ENCODE data around the gene MYO16.
A peak's percentile ranks its signal among the peaks of the same experiment; 100 is the strongest.

Gene MYO16

DNA sequence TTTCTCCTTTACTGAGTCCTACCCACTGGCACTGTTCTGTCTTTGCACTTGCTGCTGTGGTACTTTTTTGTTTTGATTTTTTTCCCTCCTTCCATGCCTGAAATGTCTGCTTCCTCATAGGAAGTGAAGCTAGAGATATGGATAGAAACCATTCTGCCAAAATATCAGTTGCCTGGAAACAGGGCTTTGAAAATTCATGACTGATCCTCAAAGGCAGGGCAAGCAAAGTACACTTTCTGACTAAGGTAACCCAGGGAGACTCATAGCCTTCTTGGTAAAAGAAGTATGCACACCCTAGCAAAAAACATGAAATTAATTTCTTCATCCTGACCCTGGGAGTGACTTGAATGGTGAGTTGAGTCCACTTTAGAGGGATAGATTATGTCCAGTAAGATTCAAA, 329.8 kb downstream of the MYO16 start:
- H3K27ac ChIP-seq, result no peak overlapping the region

DNA sequence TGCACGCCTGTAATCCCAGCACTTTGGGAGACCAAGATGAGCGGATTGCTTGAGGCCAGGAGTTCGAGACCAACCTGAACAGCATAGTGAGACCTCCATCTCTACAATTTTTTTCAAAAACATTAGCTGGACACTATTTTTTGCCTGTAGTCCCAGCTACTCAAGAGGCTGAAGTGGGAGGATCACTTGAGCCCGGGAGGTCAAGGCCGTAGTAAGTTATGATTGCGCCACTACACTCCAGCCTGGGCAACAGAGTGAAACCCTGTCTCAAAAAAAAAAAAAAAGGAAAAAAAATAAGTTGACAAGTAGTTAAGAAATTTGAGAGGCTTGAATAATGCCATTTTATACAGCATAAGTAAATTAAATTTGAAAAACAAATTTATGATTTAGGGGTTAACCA, 330.6 kb downstream of the MYO16 start:
- TF ChIP-seq ZFX (IDR thresholded peaks at IDR 0.05; ENCODE audit: borderline replicate concordance), result no peak
- TF ChIP-seq, protein P1, sequence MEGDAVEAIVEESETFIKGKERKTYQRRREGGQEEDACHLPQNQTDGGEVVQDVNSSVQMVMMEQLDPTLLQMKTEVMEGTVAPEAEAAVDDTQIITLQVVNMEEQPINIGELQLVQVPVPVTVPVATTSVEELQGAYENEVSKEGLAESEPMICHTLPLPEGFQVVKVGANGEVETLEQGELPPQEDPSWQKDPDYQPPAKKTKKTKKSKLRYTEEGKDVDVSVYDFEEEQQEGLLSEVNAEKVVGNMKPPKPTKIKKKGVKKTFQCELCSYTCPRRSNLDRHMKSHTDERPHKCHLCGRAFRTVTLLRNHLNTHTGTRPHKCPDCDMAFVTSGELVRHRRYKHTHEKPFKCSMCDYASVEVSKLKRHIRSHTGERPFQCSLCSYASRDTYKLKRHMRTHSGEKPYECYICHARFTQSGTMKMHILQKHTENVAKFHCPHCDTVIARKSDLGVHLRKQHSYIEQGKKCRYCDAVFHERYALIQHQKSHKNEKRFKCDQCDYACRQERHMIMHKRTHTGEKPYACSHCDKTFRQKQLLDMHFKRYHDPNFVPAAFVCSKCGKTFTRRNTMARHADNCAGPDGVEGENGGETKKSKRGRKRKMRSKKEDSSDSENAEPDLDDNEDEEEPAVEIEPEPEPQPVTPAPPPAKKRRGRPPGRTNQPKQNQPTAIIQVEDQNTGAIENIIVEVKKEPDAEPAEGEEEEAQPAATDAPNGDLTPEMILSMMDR (IDR thresholded peaks at IDR 0.05), result no peak
- no peak overlapping the region for H3K27ac ChIP-seq

More for the DNA sequence above, 329.8 kb downstream of the MYO16 start:
- TF ChIP-seq, protein P1 (IDR thresholded peaks at IDR 0.05), result no peak
- no peak for TF ChIP-seq ZFX (IDR thresholded peaks at IDR 0.05; ENCODE audit: borderline replicate concordance)

DNA sequence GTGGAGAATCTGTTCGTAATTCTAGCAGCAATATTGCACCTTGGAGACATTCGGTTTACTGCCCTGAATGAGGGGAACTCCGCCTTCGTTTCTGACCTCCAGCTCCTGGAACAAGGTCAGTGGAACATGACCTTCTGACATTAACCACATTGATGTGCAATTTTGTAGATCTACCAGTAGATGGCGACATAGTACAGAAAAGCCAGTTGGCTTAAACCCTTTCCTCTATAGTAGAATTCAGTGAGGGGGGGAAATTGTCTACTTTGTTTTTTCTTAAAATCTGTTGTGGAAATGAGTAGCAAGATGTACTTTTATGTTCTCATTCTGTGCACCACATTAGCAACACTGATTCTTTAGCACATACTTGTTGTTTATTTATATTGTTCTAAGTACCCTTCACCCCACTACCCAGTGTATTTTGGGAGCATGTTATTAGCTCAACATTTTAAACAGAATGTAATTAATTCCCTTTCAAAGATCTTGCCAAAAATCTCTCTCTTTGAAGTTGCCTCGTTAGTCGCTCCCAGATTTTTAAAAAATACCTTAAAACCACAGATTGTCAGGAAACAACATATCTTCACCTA, 332.2 kb downstream of the MYO16 start:
- TF ChIP-seq, protein P1 (IDR thresholded peaks at IDR 0.05), result peak; percentile 78
- no peak for TF ChIP-seq ZFX (IDR thresholded peaks at IDR 0.05; ENCODE audit: borderline replicate concordance)
- no peak overlapping the region for H3K27ac ChIP-seq

DNA sequence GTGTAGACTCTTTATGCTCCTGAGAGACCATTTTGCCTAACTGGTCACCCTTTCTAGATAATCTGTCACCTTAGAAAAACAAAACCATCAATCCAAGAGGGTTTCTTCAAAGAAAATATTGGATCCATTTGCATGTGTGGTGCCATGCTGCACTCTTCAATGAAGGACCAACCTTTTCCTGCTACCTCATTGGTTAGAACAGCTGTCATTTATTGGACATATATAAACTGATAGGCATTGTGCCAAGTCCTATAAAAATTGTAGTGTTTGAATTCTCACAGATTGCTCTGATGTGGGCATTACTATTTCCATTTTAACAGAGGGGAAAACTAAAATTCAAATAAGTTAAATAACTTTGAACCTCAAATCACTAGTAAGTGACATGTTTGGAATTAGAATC, 333.2 kb downstream of the MYO16 start:
- TF ChIP-seq, protein P1 (IDR thresholded peaks at IDR 0.05), result no peak
- no peak for TF ChIP-seq ZFX (IDR thresholded peaks at IDR 0.05; ENCODE audit: borderline replicate concordance)
- H3K27ac ChIP-seq, result no peak overlapping the region

DNA sequence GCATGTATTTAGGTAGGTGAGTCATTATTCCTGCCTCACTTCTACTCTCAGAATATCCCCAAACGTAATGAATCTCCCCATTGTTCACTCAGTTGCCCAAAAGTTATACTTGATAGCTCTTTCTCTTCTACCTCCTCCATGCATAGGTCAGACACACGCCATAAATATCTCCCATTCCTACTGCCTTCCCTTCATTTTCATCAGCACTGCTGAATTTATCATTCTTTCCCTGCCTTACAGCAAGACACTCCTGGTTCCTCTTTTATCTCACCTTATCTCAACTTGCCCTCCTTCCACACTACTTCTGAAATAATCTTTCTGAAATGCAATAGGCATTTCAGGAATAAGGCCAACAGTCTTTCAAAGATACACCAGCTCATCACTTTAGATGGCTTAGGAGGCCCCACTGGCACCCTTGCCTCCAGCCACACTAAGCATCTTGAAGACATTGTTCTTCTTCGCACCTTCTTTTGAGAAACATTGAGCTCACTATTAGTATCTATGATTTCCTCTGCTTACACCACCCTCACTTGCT, 333.9 kb downstream of the MYO16 start:
- TF ChIP-seq ZFX (IDR thresholded peaks at IDR 0.05; ENCODE audit: borderline replicate concordance), result no peak
- TF ChIP-seq, protein P1 (IDR thresholded peaks at IDR 0.05), result no peak
- H3K27ac ChIP-seq, result no peak overlapping the region

DNA sequence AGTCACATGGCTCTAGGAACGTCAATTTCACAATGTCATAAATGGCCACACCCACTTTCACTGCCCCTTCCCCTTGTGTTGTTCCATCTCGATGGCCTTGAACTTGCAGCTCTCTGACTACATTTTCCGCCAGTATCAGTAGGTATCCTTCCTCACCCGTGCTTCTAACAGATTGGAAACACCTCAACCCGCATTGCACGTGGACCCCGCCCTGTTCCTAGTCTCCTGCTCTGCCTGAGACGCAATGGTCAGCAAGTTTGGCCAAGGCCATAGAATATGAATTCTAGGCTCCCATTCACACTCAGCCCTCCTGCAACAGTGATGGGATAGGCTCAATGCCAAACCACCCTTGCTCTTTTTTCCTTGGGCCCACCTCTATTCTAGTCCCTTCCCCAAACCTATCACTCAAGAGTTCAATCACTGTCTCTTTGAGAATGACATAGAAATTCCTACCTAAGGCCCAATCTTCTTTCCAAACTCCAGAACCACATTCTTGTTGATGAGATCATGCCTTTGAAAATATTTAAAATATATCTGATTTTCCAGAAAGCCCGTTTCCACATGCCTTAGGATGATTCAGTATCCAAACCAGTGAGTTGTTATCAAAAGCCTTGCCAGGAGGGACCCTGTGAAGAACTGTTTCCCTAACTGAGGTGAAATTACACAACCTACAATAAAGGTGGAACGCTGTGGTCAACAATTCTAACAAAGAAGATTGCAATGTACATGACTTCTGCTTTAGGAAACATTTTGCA, 334.6 kb downstream of the MYO16 start:
- TF ChIP-seq ZFX (IDR thresholded peaks at IDR 0.05; ENCODE audit: borderline replicate concordance), result no peak
- TF ChIP-seq, protein P1 (IDR thresholded peaks at IDR 0.05), result no peak
- no peak overlapping the region for H3K27ac ChIP-seq

DNA sequence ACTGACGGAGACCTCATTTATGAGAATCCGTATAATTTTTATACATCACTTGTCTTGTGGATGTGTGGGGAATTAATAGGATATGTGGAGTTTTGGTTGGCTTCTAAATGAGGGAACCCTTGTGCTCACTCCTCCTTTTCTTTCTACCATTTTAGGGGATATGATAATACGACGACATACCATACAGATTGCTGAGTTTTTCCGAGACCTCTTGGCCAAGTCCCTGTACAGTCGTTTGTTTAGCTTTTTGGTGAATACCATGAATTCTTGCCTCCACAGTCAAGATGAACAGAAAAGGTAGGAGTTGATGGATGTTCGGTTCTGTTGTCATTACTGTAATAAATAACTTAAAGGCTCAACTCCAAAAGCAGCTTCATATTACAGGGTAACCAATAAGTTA, 335.2 kb downstream of the MYO16 start:
- H3K27ac ChIP-seq, result no peak overlapping the region

More for the DNA sequence above, 335.2 kb downstream of the MYO16 start:
- TF ChIP-seq ZFX (IDR thresholded peaks at IDR 0.05; ENCODE audit: borderline replicate concordance), result no peak
- TF ChIP-seq, protein P1 (IDR thresholded peaks at IDR 0.05), result no peak
